NK-92 (cell line): ENCODE results near the gene FAM111A.
"Not testable (repeated sequence)": the region's sequence is repeated elsewhere in the genome, so short reads cannot be mapped to it uniquely, and the experiment has no call there.

Source experiments
- DNase-seq: peaks from one replicate; lab custom pipeline; 2025; ENCODE audit not compliant: unreplicated experiment; lab: John Stamatoyannopoulos, UW

FAM111A gene, protein sequence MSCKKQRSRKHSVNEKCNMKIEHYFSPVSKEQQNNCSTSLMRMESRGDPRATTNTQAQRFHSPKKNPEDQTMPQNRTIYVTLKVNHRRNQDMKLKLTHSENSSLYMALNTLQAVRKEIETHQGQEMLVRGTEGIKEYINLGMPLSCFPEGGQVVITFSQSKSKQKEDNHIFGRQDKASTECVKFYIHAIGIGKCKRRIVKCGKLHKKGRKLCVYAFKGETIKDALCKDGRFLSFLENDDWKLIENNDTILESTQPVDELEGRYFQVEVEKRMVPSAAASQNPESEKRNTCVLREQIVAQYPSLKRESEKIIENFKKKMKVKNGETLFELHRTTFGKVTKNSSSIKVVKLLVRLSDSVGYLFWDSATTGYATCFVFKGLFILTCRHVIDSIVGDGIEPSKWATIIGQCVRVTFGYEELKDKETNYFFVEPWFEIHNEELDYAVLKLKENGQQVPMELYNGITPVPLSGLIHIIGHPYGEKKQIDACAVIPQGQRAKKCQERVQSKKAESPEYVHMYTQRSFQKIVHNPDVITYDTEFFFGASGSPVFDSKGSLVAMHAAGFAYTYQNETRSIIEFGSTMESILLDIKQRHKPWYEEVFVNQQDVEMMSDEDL

DNA sequence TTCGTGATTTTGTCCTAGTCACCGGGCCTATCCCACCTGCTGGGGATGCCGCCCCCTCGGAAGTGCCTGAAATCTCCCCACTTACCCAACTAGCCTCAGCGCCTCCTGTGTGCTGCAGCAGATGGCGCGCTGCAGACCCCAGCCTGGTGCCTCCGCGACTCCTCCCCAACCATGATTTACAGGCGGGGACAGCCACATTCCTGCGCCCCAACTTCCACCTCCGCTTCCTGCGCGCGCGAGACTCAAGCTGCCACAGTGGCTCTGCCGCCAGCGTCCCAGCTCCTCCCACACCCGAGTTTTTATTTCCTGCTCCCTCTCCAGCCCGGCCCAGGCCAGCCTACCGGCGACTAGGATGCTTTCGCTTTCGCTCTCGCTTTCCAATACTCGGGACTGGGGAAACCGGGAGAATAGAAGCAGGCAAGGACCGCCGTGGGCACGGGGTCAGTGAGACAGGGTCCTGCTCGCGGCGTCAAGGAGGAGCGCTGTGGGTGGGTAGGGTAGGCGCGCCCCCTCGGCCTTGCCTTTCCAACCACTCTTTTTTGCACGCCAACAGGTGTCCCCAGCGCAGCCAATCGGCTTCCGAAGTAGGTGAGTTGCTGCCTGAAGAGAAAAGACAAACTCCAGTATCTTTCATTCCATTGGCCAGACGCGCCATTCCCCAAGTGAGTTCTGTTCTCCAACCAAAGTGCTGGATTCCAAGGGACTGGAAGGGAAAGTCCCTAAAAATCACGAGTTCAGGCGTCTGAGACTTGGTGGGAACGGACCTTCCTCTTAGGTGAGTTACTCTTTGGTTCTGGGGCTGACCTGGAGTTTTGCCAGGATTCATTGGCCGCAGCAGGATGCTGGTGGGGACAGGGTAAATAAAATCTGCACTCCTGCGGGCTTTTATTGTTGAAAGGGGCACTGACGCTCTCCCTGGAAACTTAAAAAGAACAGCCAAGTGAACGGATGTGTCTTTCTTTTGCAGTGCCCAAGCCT lies at the start of gene FAM111A:
TSS of gene FAM111A (plus strand) at position 327 of the 978 bp plus-strand sequence. CDS start 6,017 bp downstream, outside the sequence.
- DNase-seq: no peak

DNA sequence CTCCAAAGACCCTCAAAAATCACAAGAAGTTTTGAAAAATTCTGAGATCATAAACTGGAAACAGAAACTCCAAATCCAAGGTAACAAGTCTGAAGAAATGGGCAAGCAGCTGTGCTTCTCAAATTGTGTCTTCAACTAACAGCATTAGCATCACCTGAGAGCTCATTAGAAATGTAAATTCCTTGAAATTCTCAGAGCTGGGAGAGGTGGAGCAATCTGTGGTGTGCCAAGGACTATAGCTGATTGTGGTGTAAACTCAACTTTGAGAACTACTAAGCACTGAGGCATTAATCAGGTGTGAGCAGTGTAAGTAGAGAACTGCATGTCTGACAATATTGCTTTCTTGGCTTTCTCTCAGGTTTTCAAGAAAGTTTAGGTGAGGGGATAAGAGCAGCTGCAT lies 49.1 kb upstream of the FAM111A start:
- not testable (repeated sequence) for DNase-seq

DNA sequence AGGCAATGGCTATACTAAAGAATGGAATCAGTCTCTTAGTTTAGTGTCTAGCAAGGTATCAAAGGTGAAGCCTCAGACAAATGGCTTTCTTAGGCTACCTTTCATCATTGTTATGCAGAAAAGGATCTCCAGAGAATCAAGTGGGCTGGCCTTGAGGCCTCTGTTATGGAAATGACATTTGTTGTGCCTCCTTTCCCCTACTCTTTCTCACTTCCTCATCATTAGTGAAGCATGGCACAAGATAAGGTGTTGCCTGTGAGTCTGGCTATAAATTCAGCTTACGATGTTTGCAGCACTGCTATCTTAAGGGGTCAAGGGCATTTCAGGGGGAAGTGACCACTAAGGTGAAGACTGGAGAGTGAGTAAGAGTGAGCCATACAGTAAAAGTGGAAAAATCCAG lies 47.4 kb upstream of the FAM111A start:
- DNase-seq: not testable (repeated sequence)

DNA sequence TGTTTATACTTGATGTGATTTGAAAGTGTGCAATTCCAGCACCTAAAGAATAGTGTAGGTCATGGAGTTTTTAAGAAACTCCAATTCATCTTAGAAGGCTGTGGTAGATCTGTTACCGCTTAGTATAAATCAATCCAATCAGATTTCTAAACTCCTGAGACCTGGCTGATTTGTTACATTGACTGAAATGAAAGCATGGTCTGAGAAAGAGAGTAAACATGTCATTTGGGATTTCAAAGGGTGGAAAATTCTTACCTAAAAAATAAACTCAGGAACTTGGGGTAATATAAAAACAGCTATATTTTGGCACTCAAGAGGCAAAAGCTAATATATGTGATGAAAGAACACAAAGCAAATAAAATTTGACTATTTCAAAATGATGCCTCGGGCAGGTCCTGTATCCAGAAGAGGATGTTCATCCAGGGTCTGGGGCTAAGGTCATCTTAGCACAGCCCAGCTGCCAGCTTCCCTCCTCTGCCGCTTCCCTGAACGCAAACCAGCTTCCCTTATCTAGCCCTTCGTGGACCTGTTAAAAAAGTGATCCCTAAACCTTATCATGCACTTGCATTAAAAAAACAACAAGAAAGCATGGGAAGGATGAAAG lies 46.6 kb upstream of the FAM111A start:
- DNase-seq: not testable (repeated sequence)

DNA sequence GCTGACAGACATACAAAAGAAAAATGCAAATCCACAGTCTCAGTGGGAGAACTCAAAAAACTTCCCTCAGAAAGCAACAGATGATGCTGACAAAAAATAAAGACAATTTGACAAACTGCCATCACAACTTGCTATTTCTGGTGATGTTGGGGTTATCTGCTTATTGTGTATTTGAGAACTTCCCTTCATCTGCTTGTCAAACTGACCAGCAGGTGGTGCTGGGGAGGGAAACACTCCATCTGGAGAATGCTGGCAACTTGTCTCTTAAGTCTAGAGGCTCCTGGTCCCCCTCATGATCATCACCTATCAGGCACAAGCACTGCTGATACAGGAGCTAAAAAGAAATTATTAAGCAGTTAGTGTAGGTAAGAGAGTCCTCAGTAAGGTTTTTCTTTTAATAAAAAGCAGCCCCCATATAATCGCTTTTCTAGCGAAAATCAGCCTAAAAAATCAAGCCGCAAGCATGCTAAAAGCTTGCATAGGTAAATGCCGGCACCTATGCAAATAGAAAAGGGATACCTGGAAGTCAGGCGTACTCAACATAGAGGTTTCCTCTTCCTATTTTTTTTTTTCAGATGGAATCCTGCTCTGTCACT lies 45.4 kb upstream of the FAM111A start:
- no peak for DNase-seq

DNA sequence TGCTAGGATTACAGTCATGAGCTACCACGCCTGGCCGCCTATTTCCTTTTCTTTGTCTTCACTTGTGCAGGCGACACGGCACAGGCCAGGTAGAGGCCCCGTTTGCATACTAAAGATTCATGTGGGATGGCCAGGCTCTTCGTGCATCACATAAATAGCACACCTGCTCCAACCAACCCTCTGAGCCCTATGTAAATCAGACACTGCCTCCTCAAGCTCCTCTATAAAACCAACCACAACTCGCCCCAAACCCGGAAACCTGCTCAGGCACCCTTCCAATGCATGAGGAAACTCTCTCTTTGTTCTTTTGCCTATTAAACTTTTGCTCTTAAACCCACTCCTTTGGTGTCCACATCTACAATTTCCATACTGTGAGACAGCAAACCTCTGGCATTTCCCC lies 44.7 kb upstream of the FAM111A start:
- DNase-seq: not testable (repeated sequence)

DNA sequence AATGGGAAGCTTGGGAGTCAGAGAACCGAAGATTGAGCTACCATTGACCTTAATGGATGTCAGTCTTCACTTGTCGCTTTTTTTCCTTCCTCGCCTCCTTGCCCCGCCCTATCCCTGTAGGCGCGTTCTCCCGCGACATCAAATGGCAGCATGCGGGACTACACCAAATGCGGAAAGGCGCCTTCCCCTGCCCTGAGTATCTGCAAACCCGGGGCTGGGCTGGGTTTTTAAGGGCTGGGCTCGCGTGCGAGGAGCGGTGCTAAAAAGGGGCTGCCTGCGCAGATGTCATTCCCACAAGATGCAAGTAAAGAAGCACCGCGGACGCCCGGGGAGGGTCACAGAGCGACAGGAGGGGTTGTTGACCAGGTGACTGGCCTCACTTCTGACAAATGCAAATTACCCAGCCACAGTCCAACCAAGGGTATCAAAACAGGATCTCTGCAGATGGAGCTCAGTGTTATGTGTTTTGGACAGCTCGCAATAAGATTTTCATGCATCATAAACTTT lies 40.3 kb upstream of the FAM111A start:
- no peak for DNase-seq

DNA sequence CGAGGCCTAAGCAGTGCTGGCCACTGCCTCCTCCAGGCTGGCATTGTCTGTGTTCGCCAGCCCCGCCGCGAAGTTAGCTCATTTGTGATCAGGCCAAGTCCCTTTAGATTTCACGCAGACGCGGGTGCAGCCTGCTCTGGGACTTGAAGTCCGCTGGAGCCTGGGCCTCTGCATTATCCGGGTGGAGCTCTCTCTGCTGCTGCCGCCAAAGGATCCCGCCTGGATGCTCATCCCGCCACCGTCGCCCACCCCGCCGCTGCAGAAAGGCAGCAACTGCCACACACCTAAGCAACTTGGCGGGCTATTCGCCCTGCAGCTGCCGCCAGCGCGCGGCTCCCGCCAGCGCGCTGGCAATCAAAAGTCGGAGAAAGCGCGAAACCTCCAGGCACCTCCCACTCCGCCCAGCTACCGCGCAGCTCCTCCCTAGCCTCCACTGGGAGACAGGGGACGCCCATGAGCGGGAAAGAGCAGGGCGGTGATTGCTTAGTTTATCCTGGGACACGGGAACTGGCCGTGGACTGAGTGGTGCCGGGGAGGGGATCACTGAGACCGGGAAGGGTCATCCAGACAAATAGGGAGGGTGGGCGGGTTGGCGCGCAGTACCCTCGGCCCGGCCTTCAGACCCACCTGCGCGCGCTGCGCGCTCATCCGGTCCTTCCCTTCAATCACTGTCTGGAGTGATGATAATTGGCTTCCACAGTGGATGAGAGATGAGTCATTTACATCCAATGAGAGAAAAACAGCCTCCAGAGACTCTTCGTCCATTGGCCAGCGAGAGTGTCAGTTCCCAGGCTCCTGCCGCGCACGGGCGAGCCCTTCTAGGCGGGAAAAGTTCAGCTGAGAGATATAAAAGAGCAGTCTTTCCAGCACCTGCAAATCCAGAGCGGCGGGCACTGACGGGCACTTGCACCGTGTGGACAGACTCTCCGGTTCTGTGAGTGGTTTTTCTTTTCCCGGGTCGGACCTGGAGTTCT lies 36.0 kb upstream of the FAM111A start, which contains the start of gene FAM111B:
TSS of gene FAM111B (plus strand) at position 875 of the 974 bp plus-strand sequence. CDS start 2,389 bp downstream, outside the sequence.
- DNase-seq: no peak

DNA sequence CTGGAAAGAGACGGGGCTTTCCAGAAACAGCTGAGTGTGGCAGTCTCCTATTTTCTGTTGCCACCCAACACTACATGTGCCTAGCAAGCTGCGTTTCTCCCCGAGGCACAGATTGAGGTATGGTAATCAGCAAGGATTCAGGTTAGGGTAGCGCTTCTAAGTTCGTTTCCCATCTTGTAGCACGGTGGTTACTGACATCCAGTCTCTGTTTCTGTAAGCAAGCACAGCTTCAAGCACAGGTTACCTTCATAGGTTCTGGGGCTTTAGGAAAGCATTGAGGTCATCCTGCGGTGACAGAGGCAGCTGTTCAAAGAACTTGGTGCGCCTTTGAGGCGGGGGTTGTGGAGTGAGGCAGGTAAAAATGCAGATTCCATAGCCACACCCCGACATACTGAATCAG lies 34.9 kb upstream of the FAM111A start:
- not testable (repeated sequence) for DNase-seq

DNA sequence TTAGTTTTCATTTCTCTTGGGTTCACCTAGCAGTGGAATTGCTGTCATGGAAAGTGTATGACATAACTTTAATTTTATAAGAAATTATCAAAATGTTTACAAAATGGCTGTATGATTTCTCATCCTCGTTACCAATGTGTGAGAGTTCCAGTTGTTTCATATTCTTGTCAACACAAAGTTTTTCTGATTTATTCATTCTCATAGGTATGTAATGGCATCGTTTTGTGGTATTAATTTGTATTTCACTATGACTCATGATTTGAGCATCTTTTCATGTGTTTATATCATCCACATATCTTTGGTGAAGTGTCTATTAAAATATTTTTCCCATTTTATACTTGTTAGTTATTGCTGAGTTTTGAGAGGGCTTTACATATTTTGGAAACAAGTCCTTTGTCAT lies 30.2 kb upstream of the FAM111A start:
- DNase-seq: no peak

DNA sequence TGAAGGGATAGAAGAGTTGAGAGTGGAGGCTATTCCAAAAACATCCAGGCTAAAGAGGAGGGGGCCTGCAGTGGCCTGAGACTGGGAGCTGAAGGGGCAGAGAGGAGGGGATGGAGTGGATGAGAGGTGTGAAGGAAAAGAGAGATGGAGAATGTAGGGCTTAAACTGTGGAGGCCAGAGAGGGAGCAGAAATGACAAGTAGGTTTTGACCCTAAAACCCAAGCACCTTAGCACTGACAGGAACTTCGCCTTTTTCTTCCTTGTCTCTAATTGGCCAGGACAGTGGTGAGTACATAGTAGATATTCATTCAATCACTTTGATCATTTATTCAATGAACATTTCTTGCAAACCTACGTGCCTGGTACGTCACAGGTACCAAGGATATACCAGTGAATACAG lies 28.3 kb upstream of the FAM111A start:
- no peak for DNase-seq

DNA sequence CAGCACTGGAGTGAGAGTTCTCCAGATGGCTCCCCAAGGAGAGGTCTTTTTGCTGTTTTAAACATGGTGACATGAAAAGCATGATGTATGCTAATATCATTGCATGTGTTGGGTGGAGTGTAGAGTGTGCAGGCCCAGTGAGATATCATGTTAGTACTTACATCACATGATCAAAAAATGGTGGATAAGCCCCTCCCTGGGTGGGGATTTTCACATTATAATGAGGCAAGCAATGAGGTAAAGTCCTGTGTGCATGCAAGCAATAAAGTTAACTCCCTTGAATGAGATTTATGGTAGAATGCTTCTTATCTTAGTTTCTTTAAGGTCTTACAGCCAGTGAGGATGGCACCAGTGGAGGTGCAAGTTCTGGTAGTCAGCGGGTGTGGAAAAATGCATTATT lies 27.1 kb upstream of the FAM111A start:
- no peak for DNase-seq

DNA sequence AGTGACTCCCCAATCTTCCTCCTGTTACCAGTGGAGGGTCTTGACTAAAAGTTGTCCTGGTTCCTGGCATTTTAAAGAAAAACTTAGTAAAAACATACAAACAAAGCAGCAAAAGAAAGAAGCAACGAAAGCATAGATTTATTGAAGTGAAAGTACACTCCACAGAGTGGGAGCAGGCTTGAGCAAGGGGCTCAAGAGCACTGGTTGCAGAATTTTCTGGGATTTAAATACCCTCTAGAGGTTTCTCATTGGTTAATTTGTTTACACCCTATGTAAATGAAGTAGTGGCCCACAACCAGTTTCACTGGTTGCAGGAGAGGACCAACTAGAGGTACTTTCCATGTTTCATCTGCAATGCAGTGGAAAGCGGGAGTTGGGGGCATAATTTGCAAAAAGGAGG lies 24.9 kb upstream of the FAM111A start:
- DNase-seq: no peak

DNA sequence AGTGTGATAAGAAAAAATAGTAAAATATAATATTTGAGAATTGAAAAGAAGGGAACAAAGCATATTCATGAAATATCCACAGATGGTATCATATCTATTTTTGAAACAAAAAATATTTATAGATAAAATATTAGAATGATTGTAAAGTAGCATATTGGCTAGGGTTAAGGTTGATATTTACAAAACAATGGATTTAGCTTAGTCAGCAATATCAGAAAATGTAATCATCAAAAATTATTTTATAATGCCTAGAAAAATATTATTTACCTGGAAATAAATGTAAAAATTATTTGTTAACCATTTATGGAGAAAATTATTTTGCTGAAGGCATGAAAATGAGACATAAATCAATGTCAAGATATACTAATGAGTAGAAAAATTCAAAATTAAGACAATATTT lies 22.8 kb upstream of the FAM111A start:
- DNase-seq: no peak

DNA sequence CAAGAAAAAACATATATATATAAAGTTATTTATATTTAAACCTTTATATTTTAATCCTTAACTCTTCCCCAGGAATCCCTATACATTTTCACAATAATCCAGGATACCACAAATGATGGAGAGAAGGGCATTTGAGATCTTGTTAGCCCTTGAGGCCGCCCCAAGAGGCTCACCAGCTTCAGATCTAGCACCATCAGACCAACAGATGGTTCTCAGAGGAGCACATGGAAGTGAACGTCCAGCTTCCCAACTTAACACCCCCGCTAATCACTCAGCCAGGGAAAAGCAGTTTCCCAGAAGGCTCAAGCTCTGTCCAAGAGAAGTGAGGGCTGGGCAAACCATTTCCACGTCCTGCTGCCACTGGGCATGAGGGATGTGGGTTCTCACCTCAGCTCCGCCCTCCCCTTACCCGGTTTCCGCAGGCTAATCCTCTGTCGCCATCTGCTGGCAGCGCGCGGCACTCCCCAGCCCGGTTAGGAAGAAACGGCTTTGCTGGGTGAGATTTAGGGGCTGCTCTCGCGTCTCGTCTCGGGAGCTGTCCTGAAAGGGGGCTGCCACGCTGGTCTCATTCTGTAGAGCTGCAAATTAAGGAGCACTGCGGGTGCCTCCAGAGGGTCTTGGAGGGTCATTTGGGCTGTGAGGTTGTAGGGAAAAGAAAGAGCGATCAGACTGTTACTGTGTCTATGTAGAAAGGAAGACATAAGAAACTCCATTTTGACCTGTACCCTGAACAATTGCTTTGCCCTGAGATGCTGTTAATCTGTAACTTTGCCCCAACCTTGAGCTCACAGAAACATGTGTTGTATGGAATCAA lies 6.8 kb upstream of the FAM111A start:
- no peak for DNase-seq

DNA sequence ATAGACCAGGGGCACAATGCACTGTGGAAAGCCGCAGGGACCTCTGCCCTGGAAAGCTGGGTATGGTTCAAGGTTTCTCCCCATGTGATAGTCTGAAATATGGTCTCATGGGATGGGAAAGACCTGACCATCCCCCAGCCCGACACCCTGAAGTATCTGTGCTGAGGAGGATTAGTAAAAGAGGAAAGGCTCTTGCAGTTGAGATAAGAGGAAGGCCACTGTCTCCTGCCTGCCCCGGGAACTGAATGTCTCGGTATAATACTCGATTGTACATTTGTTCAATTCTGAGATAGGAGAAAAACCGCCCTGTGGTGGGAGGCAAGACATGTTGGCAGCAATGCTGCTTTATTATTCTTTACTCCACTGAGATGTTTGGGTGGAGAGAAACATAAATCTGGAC lies 6.1 kb upstream of the FAM111A start:
- DNase-seq: not testable (repeated sequence)

DNA sequence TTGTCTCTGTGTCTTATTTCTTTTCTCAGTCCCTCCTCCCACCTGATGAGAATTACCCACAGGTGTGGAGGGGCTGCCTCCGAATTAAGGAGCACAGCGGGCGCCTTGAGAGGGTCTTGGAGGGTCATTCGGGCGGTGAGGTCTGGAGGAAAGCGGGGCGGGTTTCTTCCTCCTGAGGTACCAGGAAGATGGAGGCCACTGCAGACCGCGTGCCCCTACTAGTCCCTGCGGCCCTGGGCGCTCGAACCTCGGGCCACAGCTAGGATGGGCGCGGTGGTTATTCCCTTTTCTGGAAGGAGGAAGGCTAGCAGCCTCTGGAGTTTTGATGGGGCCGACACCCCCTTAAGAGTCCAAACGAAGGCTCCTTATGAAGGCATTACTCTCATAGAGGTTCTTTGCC lies 5.5 kb upstream of the FAM111A start:
- DNase-seq: no peak

DNA sequence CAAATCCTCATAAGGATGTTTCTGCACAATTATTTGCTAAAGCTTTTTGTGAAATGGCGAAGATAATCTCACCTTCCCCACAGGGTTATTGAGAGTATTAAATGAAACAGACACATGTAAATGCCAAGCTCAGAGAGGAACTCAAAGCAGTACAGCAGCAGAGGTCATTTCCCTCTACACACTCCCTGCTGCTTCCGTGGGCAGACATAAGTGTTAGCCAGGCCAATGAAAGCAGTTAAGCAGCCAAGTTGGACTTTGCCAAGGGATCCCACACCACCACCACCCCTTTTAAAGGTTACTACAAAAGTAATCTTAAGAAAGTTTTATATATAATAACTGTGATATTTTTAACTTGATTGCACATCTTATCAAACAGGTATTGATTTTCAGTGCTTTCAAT lies 4.0 kb upstream of the FAM111A start:
- DNase-seq: no peak
